Colon (tissue), 2 donors: ENCODE results near the gene C2orf80.
"Not testable (repeated sequence)": the region's sequence is repeated elsewhere in the genome, so short reads cannot be mapped to it uniquely, and the experiment has no call there.

ENCODE experiments used
- FAIRE-seq: peaks from 2 replicates; lab custom pipeline; 2012; peaks lifted over from hg19 to GRCh38; lab: Jason Lieb, UNC
- donor health status: control.
- donor health status: control.

The C2orf80 gene

DNA sequence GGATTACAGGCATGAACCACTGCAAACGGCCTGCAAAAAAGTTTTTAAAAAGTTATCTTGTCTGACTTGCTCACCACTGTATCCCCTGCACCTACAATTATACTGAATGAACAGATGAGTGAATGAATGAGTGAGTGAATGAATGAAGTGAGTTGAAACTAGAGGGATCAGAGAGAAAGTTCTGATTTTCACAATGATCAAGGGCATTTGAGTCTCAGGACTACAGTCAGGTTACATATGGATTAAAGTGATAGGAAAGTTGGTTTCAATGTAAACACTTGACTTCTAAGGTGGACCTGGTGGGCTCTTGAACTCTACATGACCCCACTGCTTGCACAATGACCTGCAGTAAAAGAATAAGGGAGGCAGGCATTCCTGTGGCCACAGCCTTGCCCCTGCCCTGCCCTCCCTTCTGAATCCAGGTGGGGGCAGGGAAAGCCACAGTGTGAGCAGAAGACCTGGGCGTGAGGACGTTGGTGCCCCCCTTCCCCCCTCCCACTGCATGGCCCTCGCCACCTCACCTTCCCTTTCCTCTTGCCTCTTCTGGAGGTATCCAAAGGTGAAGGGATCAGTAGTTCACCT, 10.7 kb downstream of the C2orf80 start:
- no peak for FAIRE-seq

DNA sequence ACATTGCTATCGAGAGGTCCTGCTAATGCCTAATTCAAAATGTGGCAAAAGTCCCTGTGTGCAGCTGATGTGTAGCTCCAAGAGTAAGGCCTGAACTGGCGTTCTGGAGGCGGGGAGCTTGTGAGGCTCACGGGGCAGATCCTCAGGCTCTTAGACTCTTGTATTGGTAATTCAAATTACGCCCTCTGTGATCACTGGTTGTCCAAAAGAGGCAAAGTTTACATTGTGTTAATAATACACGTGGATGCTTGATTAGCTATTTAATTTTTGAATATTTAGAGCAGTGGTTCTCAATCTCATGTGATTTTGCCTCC, 14.0 kb downstream of the C2orf80 start:
- no peak for FAIRE-seq

DNA sequence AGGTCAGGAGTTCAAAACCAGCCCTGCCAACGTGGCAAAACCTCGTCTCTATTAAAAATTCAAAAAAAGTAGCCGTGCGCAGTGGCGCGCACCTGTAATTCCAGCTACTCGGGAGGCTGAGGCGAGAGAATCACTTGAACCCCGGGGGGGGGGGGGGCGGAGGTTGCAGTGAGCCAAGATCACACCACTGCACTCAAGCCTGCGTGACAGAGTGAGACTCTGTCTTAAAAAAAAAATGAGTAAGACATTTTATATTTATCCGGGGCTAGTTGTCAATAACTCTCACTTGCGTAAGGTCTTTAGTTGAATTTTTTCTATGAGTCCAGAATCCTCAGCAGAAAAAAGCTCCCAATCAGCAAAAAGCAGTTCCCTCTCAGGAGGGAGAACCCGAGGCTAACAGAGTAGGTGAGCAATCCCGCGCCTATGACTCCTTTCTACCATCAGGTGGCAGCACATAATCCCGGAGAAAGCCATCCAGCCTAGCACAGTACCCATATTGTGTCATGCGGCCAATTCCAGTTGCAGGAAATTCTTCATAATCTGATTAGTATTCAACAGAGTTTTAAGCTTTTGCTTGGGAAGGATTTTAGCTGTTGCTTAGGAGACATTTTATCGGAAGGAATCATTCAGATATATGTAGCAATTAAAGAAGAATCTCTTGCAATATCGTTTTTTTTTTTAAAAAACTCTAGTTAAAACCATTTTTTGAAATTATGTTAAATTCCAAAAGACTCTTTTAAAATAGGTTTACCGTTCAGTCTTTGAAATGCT, 14.6 kb downstream of the C2orf80 start:
- FAIRE-seq, result no peak

DNA sequence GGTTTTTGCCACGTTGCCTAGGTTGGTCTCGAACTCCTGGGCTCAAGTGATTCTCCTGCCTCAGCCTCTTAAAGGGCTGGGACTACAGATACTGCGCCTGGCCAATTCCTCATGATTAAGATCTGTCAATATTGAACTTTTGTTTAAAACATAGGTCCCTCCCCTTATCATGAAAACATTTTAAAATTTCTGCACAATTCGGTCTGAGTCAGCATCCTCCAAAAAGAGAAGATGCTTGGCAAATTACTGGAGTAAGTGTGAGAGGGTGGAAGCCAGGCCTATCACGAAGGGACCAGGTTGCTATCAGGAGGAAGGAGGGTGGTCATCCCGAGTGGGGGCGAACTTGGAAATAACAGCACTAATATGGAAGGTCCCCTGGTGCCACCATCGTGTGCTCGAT, 15.7 kb downstream of the C2orf80 start:
- FAIRE-seq, result no peak

DNA sequence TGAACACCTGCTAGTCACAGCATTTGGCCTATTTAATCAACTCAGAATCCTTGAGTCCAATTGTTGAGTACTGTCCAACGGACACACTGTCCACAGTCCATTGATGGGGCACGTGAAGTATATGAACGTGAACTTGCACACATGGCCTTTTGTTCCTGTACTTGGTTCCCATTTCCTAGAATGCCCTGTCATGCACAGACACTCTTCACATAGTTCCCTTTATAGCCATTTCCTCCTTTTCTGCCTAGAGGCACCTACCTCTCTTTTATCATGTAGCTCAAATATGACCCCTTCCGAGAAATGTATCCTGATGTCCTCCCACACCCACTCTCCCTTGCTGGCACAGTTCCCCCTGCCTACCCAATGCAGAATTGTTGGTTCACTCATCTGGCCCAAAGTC, 17.7 kb downstream of the C2orf80 start:
- no peak for FAIRE-seq

DNA sequence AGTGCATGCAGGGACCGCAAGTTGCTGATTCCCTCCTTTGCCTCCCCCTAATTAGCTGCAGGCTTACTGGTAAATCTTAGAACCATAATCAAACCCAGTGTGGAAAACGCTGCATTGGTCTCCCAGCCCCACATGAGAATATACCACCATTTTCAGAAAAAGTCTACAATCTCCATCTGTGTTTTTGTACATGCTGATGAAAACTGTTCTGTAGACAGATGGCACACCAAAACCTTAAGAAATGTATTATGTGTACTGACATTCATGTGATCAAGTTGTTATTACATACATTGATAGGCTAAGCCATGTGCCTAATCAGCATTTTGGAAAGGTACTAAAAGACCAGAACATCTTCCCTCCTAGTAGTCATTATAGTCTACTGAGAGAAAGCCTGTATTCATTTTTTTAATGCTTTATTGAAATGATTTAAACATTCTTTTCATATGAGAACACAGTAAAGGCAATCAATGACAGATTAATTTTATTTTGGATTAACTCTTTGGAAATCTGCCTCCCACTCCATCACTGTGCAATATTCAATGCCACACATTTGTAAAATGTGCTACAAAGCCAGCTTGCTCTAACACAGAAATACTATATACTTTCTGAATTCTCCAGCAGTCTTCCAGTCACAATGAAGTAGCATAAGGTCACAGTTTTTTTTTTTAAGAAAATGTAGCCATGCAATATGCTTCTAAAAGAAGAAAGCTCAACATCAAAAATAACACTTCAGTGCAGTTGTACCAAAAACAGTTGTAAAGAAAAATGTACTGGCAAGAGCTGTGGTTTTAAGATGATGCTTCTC, 24.7 kb downstream of the C2orf80 start:
- no peak for FAIRE-seq

DNA sequence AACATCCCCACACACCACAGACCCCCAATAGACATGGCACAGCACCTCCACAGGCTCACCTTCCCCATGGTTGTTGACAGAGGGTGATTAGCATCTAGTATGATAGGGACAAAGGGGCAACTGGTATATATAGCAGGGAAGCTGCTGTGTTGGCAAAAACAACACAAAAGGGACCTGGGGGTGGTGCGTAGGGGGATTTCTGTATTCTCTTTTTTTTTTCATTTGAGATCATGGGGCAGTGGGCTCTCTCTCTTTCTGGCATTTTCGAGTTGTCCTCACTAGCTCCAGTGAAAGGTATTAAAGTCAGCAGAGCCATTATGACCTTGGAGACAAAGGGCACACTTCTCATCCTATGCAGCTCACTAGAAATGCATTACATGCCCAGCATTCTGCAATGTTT, 26.3 kb downstream of the C2orf80 start, which contains the start of gene CRYGA:
TSS of gene CRYGA (minus strand) at position 101 of the 400 bp plus-strand sequence. CDS start at position 68, 33 bp downstream.
- no peak for FAIRE-seq

DNA sequence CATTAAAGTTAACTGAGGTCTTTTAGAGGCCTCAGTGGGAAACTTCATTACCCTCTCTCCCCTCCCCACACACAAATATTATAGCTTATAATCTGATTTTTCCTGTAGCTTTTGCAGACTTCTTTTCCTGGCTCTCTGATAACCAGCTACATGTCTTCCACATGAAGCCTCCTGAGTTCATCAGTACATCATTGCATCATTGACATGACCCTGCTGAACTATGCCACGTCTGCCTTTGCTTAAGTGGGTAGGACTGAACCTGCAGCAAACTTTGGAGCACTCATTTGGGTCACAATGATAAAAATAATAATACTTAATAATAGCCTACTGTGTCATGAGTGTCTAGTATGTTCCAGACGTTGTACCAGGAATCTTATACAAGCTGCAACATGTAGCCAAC, 33.4 kb downstream of the C2orf80 start:
- no peak for FAIRE-seq

DNA sequence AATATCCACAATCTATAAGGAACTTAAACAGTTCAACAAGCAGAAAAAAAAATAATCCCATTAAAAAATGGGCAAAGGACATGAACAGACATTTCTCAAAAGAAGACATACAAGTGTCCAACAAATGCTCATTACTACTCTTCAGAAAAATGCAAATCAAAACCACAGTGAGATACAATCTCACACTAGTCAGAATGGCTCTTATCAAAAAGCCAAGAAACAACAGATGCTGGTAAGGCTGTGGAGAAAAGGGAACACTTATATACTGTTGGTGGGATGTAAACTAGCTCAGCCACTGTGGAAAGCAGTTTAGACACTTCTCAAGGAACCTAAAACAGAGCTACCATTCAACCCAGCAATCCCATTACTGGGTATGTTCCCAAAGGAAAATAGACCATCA, 36.7 kb downstream of the C2orf80 start:
- FAIRE-seq, result no peak

DNA sequence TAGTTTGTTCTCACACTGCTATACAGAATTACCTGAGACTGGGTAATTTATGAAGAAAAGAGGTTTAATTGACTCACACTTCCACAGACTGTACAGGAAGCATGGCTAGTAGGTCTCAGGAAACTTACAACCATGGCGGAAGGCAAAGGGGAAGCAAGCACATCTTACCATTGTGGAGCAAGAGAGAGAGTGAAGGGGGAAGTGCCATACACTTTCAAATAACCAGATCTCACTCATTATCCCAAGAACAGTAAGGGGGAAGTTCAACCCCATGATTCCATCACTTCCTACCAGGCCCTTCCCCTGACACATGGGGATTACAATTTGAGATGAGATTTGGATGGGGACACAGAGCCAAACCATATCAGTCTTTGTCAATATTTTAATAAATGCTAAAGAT, 38.9 kb downstream of the C2orf80 start:
- FAIRE-seq, result no peak

DNA sequence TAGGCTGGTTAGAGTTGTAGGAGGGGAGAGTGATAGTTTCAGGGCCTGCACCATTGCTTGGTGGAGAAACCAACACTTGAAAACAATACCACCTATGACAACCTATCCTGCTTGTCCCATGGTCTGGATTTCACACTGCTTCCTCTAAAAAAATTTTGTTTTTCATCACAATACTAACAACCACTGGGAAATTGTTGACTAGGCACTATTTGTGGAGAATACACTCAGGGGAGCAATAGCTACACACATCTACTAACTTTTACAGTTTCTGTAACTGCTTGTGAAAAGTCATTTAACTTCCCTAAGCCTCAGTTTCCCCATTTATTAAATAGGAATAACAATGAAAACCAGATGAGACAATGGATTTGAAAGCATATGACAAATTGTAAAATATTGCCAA, 39.7 kb downstream of the C2orf80 start:
- FAIRE-seq, result no peak

DNA sequence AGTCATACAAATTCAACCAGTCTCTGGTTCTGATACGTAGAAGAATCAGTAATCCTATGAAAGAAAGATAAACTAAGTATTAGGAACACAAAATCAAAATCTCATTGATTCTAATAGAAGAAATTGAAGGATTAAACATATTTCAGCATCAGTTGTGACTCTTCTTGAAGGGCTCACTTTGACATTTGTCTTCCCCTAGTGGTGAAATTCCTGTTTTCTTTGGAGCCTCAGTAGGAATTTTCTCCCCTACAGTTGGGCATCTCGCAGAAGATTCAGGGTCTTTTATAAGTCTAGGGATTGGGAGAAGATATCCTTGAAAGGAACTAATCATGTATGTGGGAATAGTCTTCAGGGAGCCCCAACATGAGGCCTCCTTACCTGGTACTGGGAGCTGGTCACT, 41.0 kb downstream of the C2orf80 start:
- no peak for FAIRE-seq

DNA sequence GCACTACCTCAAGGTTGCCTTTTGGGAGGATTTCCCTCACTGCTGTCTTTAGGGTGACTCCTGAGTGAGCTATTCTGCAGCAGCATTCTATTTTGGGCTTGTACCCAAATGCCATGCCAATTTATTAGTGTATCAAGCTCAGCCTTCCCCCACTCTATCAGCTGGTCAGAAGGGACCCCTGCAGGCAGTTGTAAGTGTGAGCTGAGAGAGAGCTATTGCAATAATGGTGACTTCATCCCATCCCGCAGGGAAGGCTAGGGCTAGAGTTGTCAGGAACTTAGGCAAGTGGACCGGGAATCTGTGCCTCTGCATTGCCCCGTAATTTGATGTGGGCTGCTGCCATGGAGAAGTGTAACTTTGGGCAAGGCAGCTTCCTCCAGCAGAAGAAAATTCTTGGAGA, 42.1 kb downstream of the C2orf80 start:
- FAIRE-seq, result no peak

DNA sequence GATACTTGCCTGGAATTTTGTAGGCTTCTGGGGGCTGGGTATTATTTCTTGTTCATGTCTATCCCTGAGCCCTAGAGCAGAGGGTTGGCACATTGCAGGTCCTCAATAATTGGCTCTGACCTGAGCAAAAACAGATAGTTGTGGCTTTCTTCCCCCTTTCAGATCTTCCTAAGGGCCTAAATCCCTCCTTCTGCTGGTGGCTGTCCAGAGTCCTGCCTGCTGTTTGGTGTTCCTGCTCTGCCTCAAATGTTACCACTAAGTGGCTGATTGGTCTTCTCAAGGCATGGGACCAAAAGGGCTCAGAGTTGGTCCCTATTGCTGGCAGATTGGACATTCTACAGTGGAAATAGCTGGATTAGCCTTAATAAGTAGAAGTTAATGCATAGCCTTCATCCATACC, 42.8 kb downstream of the C2orf80 start:
- no peak for FAIRE-seq

DNA sequence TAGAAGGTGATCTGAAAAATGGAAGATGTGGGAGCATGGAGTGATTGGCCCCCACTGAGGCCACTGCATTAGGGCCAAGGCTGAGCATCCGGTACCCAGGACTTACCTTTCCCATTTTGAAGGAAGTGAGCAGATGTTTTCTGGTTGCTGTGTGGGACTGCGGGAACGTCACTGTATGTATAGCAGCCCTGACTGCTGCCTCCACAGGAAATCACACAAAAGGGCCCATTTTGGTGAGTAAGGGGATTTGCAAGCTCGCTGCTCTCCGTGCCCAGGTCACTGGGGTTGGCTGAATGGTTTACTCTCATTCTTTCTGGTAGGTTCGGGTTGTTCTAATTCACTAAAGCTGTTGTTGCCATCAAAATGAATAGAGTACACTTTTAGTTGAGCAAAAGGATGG, 43.8 kb downstream of the C2orf80 start, which contains the start of gene CRYGB:
TSS of gene CRYGB (minus strand) at position 153 of the 400 bp plus-strand sequence. CDS start at position 115, 38 bp downstream.
- FAIRE-seq, result no peak

DNA sequence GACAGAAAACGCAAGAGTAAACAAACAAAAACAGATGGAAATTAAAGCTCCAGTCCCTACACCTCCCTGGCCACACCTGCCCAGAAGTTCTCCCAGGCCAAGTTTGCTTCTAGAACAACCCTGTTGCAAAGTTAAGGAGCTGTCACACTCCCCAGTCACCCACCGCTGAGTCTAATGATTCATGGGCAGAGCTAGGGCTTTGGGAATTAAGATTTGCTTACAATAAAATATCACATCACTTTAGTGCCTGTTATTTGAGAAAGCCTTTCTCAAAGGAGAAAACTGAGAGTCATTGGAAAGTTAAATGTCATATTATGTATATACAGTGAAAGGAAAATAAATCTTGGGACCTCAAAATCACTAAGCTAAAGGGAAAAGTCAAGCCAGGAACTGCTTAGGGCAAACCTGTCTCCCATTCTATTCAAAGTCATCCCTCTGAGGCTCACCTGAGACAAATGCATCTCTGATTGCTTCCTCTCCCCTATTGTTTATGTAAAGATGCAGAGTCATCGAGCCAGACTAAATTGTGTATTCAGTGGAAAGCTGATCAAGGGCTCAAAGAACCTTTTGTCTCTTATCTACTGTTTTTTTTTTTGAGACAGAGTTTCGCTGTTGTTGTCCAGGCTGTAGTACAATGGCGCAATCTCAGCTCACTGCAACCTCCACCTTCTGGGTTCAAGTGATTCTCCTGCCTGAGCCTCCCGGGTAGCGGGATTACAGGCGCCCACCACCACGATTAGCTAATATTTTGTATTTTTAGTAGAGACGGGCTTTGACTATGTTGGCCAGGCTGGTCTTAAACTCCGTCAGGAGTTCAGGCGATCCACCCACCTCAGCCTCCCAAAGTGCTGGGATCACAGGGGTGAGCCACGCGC, 46.7 kb downstream of the C2orf80 start:
- FAIRE-seq, result no peak

DNA sequence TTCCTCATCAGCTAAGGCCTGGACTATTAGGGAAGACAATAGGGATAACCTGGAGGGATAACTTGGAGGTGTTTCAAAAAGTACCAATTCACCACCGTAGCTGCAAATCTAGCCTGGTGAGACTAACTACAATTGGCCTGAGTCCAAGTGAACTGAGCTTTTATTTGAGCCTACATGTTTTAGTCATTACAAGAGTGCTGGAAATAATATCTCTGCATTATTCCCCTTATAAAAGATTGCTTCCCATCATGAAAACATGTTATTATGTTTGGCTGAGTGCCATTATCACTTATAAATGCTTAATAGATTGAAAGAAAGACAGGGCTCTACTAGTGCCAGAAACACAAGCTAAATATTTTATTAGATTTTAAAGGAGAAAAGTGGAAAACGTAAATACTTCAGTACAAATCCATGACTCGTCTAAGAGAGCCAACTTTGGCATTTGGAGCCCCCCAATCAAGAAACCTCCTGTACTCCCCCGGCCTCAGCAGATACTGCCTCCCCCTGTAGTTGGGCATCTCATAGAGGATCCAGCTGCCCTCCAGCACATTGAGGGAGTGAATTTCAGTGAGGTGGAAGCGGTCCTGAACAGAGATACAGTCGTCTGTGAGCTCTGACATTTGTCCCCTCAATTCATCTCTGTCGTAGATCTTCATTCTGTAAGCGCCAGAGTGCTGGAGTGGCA, 47.4 kb downstream of the C2orf80 start:
- FAIRE-seq, result no peak

DNA sequence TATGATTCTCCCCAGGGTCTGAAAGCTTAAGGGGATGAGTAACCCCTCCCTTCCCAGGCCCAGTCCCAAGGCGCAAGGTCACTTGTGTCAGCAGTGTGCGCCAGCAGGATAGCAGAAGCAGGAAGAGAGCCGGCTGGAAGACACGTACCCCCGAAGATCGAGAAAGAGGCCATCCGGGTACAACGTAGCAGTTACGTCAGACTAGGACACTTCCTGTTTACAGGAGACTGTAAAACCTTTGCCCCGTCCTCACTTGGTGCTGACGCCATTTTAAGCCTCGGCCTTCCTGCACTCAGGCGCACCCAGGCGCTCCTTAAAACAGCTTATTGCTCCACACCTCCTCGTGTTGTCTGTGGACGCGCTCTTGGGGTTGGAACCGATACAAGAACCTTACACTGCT, 50.4 kb downstream of the C2orf80 start:
- FAIRE-seq, result no peak

DNA sequence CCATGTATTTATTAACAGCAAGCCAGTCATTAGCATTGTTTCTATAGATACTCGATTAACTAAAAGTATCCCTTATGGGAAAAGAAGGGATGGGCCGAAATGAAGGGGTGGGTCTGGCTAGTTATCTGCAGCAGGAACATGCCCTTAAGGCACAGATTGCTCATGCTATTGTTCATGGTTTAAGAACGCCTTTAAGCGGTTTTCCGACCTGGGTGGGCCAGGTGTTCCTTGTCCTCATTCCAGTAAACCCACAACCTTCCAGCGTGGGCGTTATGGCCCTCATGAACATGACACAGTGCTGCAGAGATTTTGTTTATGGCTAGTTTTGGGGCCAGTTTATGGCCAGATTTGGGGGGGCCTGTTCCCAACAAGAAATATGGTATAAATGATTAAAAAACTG, 51.5 kb downstream of the C2orf80 start:
- not testable (repeated sequence) for FAIRE-seq

DNA sequence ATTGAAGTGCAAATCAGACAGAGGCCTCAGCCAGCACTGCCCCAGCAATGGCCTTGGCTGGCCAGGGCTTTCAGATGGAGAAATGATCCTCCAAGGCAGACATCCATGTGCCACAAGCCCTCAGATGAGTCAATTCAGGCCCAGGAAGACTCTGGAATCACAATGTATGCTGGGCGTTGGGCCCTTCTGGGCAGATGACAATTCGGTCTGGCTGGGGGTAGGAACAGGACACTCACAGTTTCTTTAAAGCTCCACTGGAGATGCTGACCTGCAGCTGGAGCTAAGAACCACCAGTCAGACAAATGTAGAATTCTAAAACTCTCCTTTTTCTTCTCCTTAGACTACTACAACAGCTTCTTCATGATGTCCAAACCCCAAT, 53.1 kb downstream of the C2orf80 start:
- no peak for FAIRE-seq
